Ureter (tissue), 1 donor: ENCODE results near the gene HAPLN3. TPM values are rescaled to one million over a fixed set of nuclear protein-coding genes. Genes with fewer than 3 reads are reported as not detected.
"Not testable (repeated sequence)": the region's sequence is repeated elsewhere in the genome, so short reads cannot be mapped to it uniquely, and the experiment has no call there.

ENCODE experiments used
- DNase-seq: peaks from one replicate; pipeline ENCODE4 v3.0.0-alpha.2; 2020; ENCODE audit warnings: low spot score
- total RNA-seq: library from RNA; stranded (reverse); gene quantifications from one replicate; pipeline ENCODE4 v1.2.4, GENCODE V29; 2023
- donor health status: DM: yes; HTN: yes; CAD: no.

HAPLN3 gene
- total RNA-seq, result 8.5 TPM

GRCh38 chr15:88894819-88895767, at the start of gene HAPLN3:
Gene HAPLN3 (minus strand): TSS chr15:88895544. CDS start chr15:88887298, 8,246 bp downstream.
- no peak for DNase-seq

- no peak for DNase-seq
Measured at GRCh38 chr15:88940110-88940675, 44.8 kb upstream of the HAPLN3 start.

- no peak for DNase-seq
Measured at GRCh38 chr15:88939486-88939806, 44.1 kb upstream of the HAPLN3 start.

- no peak for DNase-seq
Measured at GRCh38 chr15:88938802-88939485, 43.6 kb upstream of the HAPLN3 start.

GRCh38 chr15:88934449-88934848, 39.1 kb upstream of the HAPLN3 start:
- DNase-seq, result not testable (repeated sequence)

- DNase-seq, result no peak
Measured at GRCh38 chr15:88932875-88933330, 37.6 kb upstream of the HAPLN3 start.

- no peak for DNase-seq
Measured at GRCh38 chr15:88932271-88932874, 37.0 kb upstream of the HAPLN3 start.

- DNase-seq, result no peak
Measured at GRCh38 chr15:88930579-88930978, 35.2 kb upstream of the HAPLN3 start.

GRCh38 chr15:88929358-88930098, 34.2 kb upstream of the HAPLN3 start:
- not testable (repeated sequence) for DNase-seq

GRCh38 chr15:88928192-88928591, 32.8 kb upstream of the HAPLN3 start:
- DNase-seq, result not testable (repeated sequence)

- not testable (repeated sequence) for DNase-seq
Measured at GRCh38 chr15:88925648-88926047, 30.3 kb upstream of the HAPLN3 start.

GRCh38 chr15:88920892-88921435, 25.6 kb upstream of the HAPLN3 start:
- not testable (repeated sequence) for DNase-seq

- DNase-seq, result no peak
Measured at GRCh38 chr15:88920186-88920891, 25.0 kb upstream of the HAPLN3 start.

GRCh38 chr15:88918738-88919137, 23.4 kb upstream of the HAPLN3 start:
- no peak for DNase-seq

GRCh38 chr15:88917760-88918159, 22.4 kb upstream of the HAPLN3 start:
- DNase-seq, result no peak

GRCh38 chr15:88915354-88915753, 20.0 kb upstream of the HAPLN3 start:
- DNase-seq, result no peak

GRCh38 chr15:88913850-88914169, 18.5 kb upstream of the HAPLN3 start:
- DNase-seq, result no peak

- DNase-seq, result peak; percentile 77
Measured at GRCh38 chr15:88913017-88913849, 17.9 kb upstream of the HAPLN3 start, which contains the start of gene MFGE8. Gene MFGE8 (minus strand): TSS chr15:88913379. CDS start chr15:88913319, 60 bp downstream.

GRCh38 chr15:88912500-88912921, 17.2 kb upstream of the HAPLN3 start:
- DNase-seq, result no peak

GRCh38 chr15:88911766-88912118, 16.4 kb upstream of the HAPLN3 start:
- no peak for DNase-seq
